HCT116 (cell line): ENCODE measurements around the gene PRRG1. TPM values are rescaled to one million over a fixed set of nuclear protein-coding genes. Genes with fewer than 3 reads are reported as not detected.

ENCODE experiments used
- ATAC-seq: fragments of 200-7000 bp; cut with Tn5 transposase; 2 replicates; pipeline ENCODE4 v1.9.1; 2020; ENCODE audit warnings: mild to moderate bottlenecking, moderate library complexity
- BruUV-seq: library from RNA; stranded (reverse); fragments of 400-500 nt; replicated peaks from 2 replicates; lab custom pipeline; 2021; lab: Mats Ljungman, UMichigan
- CTCF ChIA-PET: fragments of 300-600 bp; sonication (Branson Sonifier 250); formaldehyde crosslinking; loops from one replicate; lab custom pipeline; 2021; ENCODE audit warnings: antibody characterized with exemption; lab: Charles Lee
- POLR2A ChIA-PET: fragments of 300-600, 350-600 bp; sonication (Branson Sonifier 250); formaldehyde crosslinking; loops from one replicate; lab custom pipeline; 2021; ENCODE audit warnings: antibody characterized with exemption; lab: Charles Lee
- RAD21 ChIA-PET, 2 experiments: fragments of 300-600 bp; sonication (Branson Sonifier 250); formaldehyde crosslinking; loops; one replicate each; lab custom pipeline; 2023; ENCODE audit warnings: low total read pairs in 2 of 2; ENCODE audit not compliant: uncharacterized antibody in 2 of 2, unreplicated experiment in 2 of 2, low non-redundant PET in 1 of 2; lab: Charles Lee
- DNase-seq: peaks from one replicate; pipeline ENCODE4 v3.0.0-alpha.2; 2010; ENCODE audit warnings: low read depth, low spot score
- H2AFZ ChIP-seq: fragments of 200-600 bp; shearing (Covaris generic), sonication (generic); 2 replicates; pipeline ENCODE4 v1.6.1; 2017; ENCODE audit warnings: low read depth, mixed run types, mixed read lengths, antibody characterized with exemption, low read length; ENCODE audit not compliant: poor library complexity, severe bottlenecking
- H3K27ac ChIP-seq: 2 replicates; pipeline ENCODE4 v1.5.1; 2012; ENCODE audit warnings: low read depth, low read length
- H3K27me3 ChIP-seq: fragments of 200-600 bp; sonication (generic); 2 replicates; pipeline ENCODE4 v1.6.1; 2016; ENCODE audit warnings: mixed run types, low read length, mixed read lengths; ENCODE audit not compliant: insufficient read depth
- H3K36me3 ChIP-seq, 2 experiments: fragments of 200-500 bp in 1 of 2; fragments of 200-600 bp in 1 of 2; sonication (Bioruptor generic) in 1 of 2; sonication (generic) in 1 of 2; 2 replicates each; pipeline versions ENCODE4 v1.5.1 to v1.6.1; 2014 to 2016; ENCODE audit warnings: low read length in 2 of 2, inconsistent platforms in 1 of 2, mixed read lengths in 1 of 2, mixed run types in 1 of 2; ENCODE audit not compliant: insufficient read depth in 2 of 2, control insufficient read depth in 1 of 2
- H3K4me1 ChIP-seq, 2 experiments: fragments of 200-600 bp in 1 of 2; sonication (generic) in 1 of 2; 2 replicates each; pipeline versions ENCODE4 v1.5.1 to v1.6.1; 2012 to 2017; ENCODE audit warnings: low read length in 2 of 2, inconsistent platforms in 1 of 2, mild to moderate bottlenecking in 1 of 2, mixed read lengths in 1 of 2, mixed run types in 1 of 2, moderate library complexity in 1 of 2; ENCODE audit not compliant: insufficient read depth in 2 of 2, control insufficient read depth in 1 of 2
- H3K4me2 ChIP-seq: fragments of 200-600 bp; sonication (generic); 2 replicates; pipeline ENCODE4 v1.6.1; 2017; ENCODE audit warnings: mixed run types, low read length, mixed read lengths
- H3K4me3 ChIP-seq, 2 experiments: fragments of 200-600 bp in 1 of 2; sonication (generic) in 1 of 2; replicated peaks in 1 of 2; 2 replicates each; pipeline ENCODE4 v1.5.1; 2011 to 2016; ENCODE audit warnings: low read length in 2 of 2, control low read depth in 1 of 2, low read depth in 1 of 2, mild to moderate bottlenecking in 1 of 2, mixed read lengths in 1 of 2, mixed run types in 1 of 2
- H3K79me2 ChIP-seq: fragments of 200-600 bp; sonication (generic); 2 replicates; pipeline ENCODE4 v1.6.1; 2017; ENCODE audit warnings: mild to moderate bottlenecking, mixed run types, low read length, moderate library complexity, mixed read lengths; ENCODE audit not compliant: insufficient read depth
- H3K9ac ChIP-seq: fragments of 200-600 bp; sonication (generic); 2 replicates; pipeline ENCODE4 v1.6.1; 2016; ENCODE audit warnings: low read length, mixed read lengths
- H3K9me2 ChIP-seq: fragments of 200-600 bp; sonication (generic), shearing (Covaris generic); 2 replicates; pipeline ENCODE4 v1.6.1; 2017; ENCODE audit warnings: mixed run types, mild to moderate bottlenecking, moderate library complexity; ENCODE audit not compliant: insufficient read depth
- H3K9me3 ChIP-seq, 2 experiments: fragments of 200-500 bp in 1 of 2; fragments of 200-600 bp in 1 of 2; sonication (Bioruptor generic) in 1 of 2; sonication (generic) in 1 of 2; 2 replicates each; pipeline ENCODE4 v1.6.1; 2014 to 2017; ENCODE audit warnings: low read length in 2 of 2, mixed read lengths in 2 of 2, inconsistent platforms in 1 of 2, low read depth in 1 of 2, mild to moderate bottlenecking in 1 of 2, mixed run types in 1 of 2, moderate library complexity in 1 of 2; ENCODE audit not compliant: control insufficient read depth in 1 of 2, insufficient read depth in 1 of 2
- H4K20me1 ChIP-seq: fragments of 200-600 bp; sonication (generic), shearing (Covaris generic); 2 replicates; pipeline ENCODE4 v1.6.1; 2017; ENCODE audit warnings: mixed run types, mild to moderate bottlenecking, moderate library complexity; ENCODE audit not compliant: insufficient read depth
- ATF3 ChIP-seq: IDR thresholded peaks from 2 replicates; pipeline ENCODE4 v1.6.1; 2012
- CBX3 ChIP-seq: IDR thresholded peaks from 2 replicates; pipeline ENCODE4 v1.6.1; 2012; ENCODE audit warnings: low read depth
- CEBPB ChIP-seq: IDR thresholded peaks from 2 replicates; pipeline ENCODE4 v1.6.1; 2012; ENCODE audit warnings: low read depth
- CTCF ChIP-seq, 3 experiments: fragments of 200-600 bp in 1 of 3; sonication (generic) in 1 of 3; IDR thresholded peaks in 2 of 3; conservative IDR thresholded peaks in 1 of 3; 2 replicates each; pipeline ENCODE4 v1.5.1; 2012 to 2017; ENCODE audit warnings: low read depth in 2 of 3, low read length in 2 of 3, antibody characterized with exemption in 1 of 3, borderline replicate concordance in 1 of 3, control low read depth in 1 of 3, mild to moderate bottlenecking in 1 of 3, mixed read lengths in 1 of 3, mixed run types in 1 of 3, moderate library complexity in 1 of 3; ENCODE audit not compliant: insufficient read depth in 1 of 3
- EZH2 ChIP-seq: fragments of 200-600 bp; sonication (generic); IDR thresholded peaks from 2 replicates; pipeline ENCODE4 v1.6.1; 2017; ENCODE audit warnings: antibody characterized with exemption, mixed run types
- POLR2A ChIP-seq: IDR thresholded peaks from 2 replicates; pipeline ENCODE4 v1.7.0; 2011; ENCODE audit warnings: borderline replicate concordance; ENCODE audit not compliant: insufficient read depth, insufficient read length; ENCODE audit errors: extremely low read depth
- POLR2AphosphoS5 ChIP-seq: IDR thresholded peaks from 2 replicates; pipeline ENCODE4 v1.6.1; 2011; ENCODE audit warnings: mild to moderate bottlenecking, low read depth, low read length, moderate library complexity
- SP1 ChIP-seq: IDR thresholded peaks from 2 replicates; pipeline ENCODE4 v1.6.1; 2012; ENCODE audit warnings: low read depth
- ZBTB33 ChIP-seq: IDR thresholded peaks from 2 replicates; pipeline ENCODE4 v1.6.1; 2011; ENCODE audit warnings: mild to moderate bottlenecking, low read length, moderate library complexity; ENCODE audit not compliant: insufficient replicate concordance; ENCODE audit errors: extremely low read depth
- intact Hi-C: fragments of 100-400 bp; cut with micrococcal nuclease; formaldehyde crosslinking; loops from 2 replicates; pipeline ENCODE4 v1.10.0; 2022
- total RNA-seq: library from RNA; stranded (reverse); gene quantifications from one replicate; pipeline ENCODE4 v1.2.1, GENCODE V29; 2021; ENCODE audit not compliant: unreplicated experiment
- TF ChIP-seq, protein P1 (sequence below): IDR thresholded peaks from 2 replicates; pipeline ENCODE4 v1.6.1; 2012

PRRG1 gene
- total RNA-seq, 1 experiment from 2014 or later: 16.0 TPM

GRCh38 chrX:37488323-37488722 lies 139.2 kb downstream of the PRRG1 start:
- H3K9me2 ChIP-seq: no peaks in the 10 kb centered on the region
- no peak overlapping the region for H3K27ac ChIP-seq
- H3K4me2 ChIP-seq: no peak overlapping the region
- DNase-seq (no peak), ATAC-seq (no peak)
- intact Hi-C loops: no loop called here
- no peaks in the 10 kb centered on the region for H4K20me1 ChIP-seq
- H3K4me1 ChIP-seq: peaks cover 0 to 9% of the 10 kb centered on the region in 2 experiments; a peak in 1 of 4 replicates
- no peaks in the 10 kb centered on the region for H3K9me3 ChIP-seq
- ChIA-PET RAD21 (no interaction called here), CTCF (no interaction called here), POLR2A (interaction anchor here (0.6 kb wide), 1 partner anchor 189 kb away, joined by 3 read pairs; no protein-coding TSS in a partner anchor)
- no peak overlapping the region for H3K9ac ChIP-seq
- no peaks in the 10 kb centered on the region for H3K79me2 ChIP-seq
- H3K27me3 ChIP-seq: no peaks in the 10 kb centered on the region
- no TSS peak for BruUV-seq
- TF ChIP-seq POLR2A (no peak), CTCF (IDR thresholded peaks at IDR 0.05 in 2 of 3, conservative IDR thresholded peaks at IDR 0.05 in 1 of 3; ENCODE audit: borderline replicate concordance in 1 of 3, insufficient read depth in 1 of 3, low read depth in 2 of 3, low read length in 2 of 3) (no peak), SP1 (no peak), CEBPB (no peak), CBX3 (no peak), EZH2 (no peak), ZBTB33 (no peak), POLR2AphosphoS5 (no peak), ATF3 (no peak)
- TF ChIP-seq, protein P1, sequence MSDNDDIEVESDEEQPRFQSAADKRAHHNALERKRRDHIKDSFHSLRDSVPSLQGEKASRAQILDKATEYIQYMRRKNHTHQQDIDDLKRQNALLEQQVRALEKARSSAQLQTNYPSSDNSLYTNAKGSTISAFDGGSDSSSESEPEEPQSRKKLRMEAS: no peak
- TF ChIP-seq, all 23 proteins: peak for 0
- no peaks in the 10 kb centered on the region for H3K36me3 ChIP-seq
- no peak overlapping the region for H3K4me3 ChIP-seq
- H2AFZ ChIP-seq: no peak overlapping the region
